ENCODE results near the gene LRP2.

LRP2 gene

GRCh38 chr2:169260846-169261642 is 101.3 kb downstream of the LRP2 start:
- in situ Hi-C loops (cut with MboI; ENCODE audit: low pct_unique_long_range_greater_than_20kb, low sequenced_read_pairs) = no loop called here
- DNase-seq = no peak

- DNase-seq = no peak
- in situ Hi-C loops (cut with MboI; ENCODE audit: low pct_unique_long_range_greater_than_20kb, low sequenced_read_pairs) = no loop called here
Observed at GRCh38 chr2:169260246-169260645, 102.1 kb downstream of the LRP2 start.

GRCh38 chr2:169259402-169259801 is 102.9 kb downstream of the LRP2 start:
- in situ Hi-C loops (cut with MboI; ENCODE audit: low pct_unique_long_range_greater_than_20kb, low sequenced_read_pairs) = no loop called here
- DNase-seq = no peak

- DNase-seq = no peak
- in situ Hi-C loops (cut with MboI; ENCODE audit: low pct_unique_long_range_greater_than_20kb, low sequenced_read_pairs) = no loop called here
Observed at GRCh38 chr2:169258045-169258601, 104.2 kb downstream of the LRP2 start.

GRCh38 chr2:169254774-169255173 is 107.6 kb downstream of the LRP2 start:
- no peak for DNase-seq
- in situ Hi-C loops (cut with MboI; ENCODE audit: low pct_unique_long_range_greater_than_20kb, low sequenced_read_pairs) = no loop called here

- no peak for DNase-seq
- in situ Hi-C loops (cut with MboI; ENCODE audit: low pct_unique_long_range_greater_than_20kb, low sequenced_read_pairs) = no loop called here
Observed at GRCh38 chr2:169247211-169247610, 115.1 kb downstream of the LRP2 start.

- in situ Hi-C loops (cut with MboI; ENCODE audit: low pct_unique_long_range_greater_than_20kb, low sequenced_read_pairs) = no loop called here
- DNase-seq = no peak
Observed at GRCh38 chr2:169240405-169240804, 121.9 kb downstream of the LRP2 start.

GRCh38 chr2:169237939-169238338 is 124.4 kb downstream of the LRP2 start:
- in situ Hi-C loops (cut with MboI; ENCODE audit: low pct_unique_long_range_greater_than_20kb, low sequenced_read_pairs) = no loop called here
- no peak for DNase-seq

GRCh38 chr2:169237286-169237685 is 125.0 kb downstream of the LRP2 start:
- no peak for DNase-seq
- in situ Hi-C loops (cut with MboI; ENCODE audit: low pct_unique_long_range_greater_than_20kb, low sequenced_read_pairs) = no loop called here

GRCh38 chr2:169232551-169233154 is 129.7 kb downstream of the LRP2 start:
- no peak for DNase-seq
- in situ Hi-C loops (cut with MboI; ENCODE audit: low pct_unique_long_range_greater_than_20kb, low sequenced_read_pairs) = no loop called here

GRCh38 chr2:169230204-169230603 is 132.1 kb downstream of the LRP2 start:
- DNase-seq = no peak
- in situ Hi-C loops (cut with MboI; ENCODE audit: low pct_unique_long_range_greater_than_20kb, low sequenced_read_pairs) = no loop called here

GRCh38 chr2:169229590-169229989 is 132.7 kb downstream of the LRP2 start:
- in situ Hi-C loops (cut with MboI; ENCODE audit: low pct_unique_long_range_greater_than_20kb, low sequenced_read_pairs) = no loop called here
- DNase-seq = no peak

GRCh38 chr2:169225906-169226305 is 136.4 kb downstream of the LRP2 start:
- no peak for DNase-seq
- in situ Hi-C loops (cut with MboI; ENCODE audit: low pct_unique_long_range_greater_than_20kb, low sequenced_read_pairs) = no loop called here

GRCh38 chr2:169225233-169225750 is 137.0 kb downstream of the LRP2 start:
- in situ Hi-C loops (cut with MboI; ENCODE audit: low pct_unique_long_range_greater_than_20kb, low sequenced_read_pairs) = no loop called here
- DNase-seq = no peak

- DNase-seq = no peak
- in situ Hi-C loops (cut with MboI; ENCODE audit: low pct_unique_long_range_greater_than_20kb, low sequenced_read_pairs) = no loop called here
Observed at GRCh38 chr2:169222665-169223064, 139.7 kb downstream of the LRP2 start.

- peak; percentile 34 for DNase-seq
- in situ Hi-C loops (cut with MboI; ENCODE audit: low pct_unique_long_range_greater_than_20kb, low sequenced_read_pairs) = no loop called here
Observed at GRCh38 chr2:169221745-169222369, 140.5 kb downstream of the LRP2 start.

- DNase-seq = no peak
- in situ Hi-C loops (cut with MboI; ENCODE audit: low pct_unique_long_range_greater_than_20kb, low sequenced_read_pairs) = no loop called here
Observed at GRCh38 chr2:169210917-169211316, 151.4 kb downstream of the LRP2 start.

GRCh38 chr2:169208026-169208425 is 154.3 kb downstream of the LRP2 start:
- DNase-seq = no peak
- in situ Hi-C loops (cut with MboI; ENCODE audit: low pct_unique_long_range_greater_than_20kb, low sequenced_read_pairs) = no loop called here

- in situ Hi-C loops (cut with MboI; ENCODE audit: low pct_unique_long_range_greater_than_20kb, low sequenced_read_pairs) = no loop called here
- no peak for DNase-seq
Observed at GRCh38 chr2:169205176-169205575, 157.2 kb downstream of the LRP2 start.

GRCh38 chr2:169203952-169204351 is 158.4 kb downstream of the LRP2 start:
- in situ Hi-C loops (cut with MboI; ENCODE audit: low pct_unique_long_range_greater_than_20kb, low sequenced_read_pairs) = no loop called here

More at GRCh38 chr2:169203952-169204351, 158.4 kb downstream of the LRP2 start:
- DNase-seq = no peak

All from KBM-7 (cell line).